GM18526 (cell line): ENCODE results near the gene CELF1.

ENCODE experiments used
- POLR2A ChIP-seq: IDR thresholded peaks from 3 replicates; pipeline ENCODE4 v1.6.1; 2011; ENCODE audit not compliant: insufficient read length; ENCODE audit errors: extremely low read depth

The CELF1 gene

GRCh38 chr11:47560426-47560825 lies 7.5 kb upstream of the CELF1 start:
- no peak for TF ChIP-seq POLR2A

GRCh38 chr11:47558695-47559094 lies 5.8 kb upstream of the CELF1 start:
- TF ChIP-seq POLR2A = no peak

- no peak for TF ChIP-seq POLR2A
Measured at GRCh38 chr11:47553406-47553743, 443 bp upstream of the CELF1 start.

- no peak for TF ChIP-seq POLR2A
Measured at GRCh38 chr11:47552056-47552565, 821 bp downstream of the CELF1 start.

- no peak for TF ChIP-seq POLR2A
Measured at GRCh38 chr11:47551086-47551485, 1.8 kb downstream of the CELF1 start.

- TF ChIP-seq POLR2A = no peak
Measured at GRCh38 chr11:47550288-47551047, 2.5 kb downstream of the CELF1 start.

GRCh38 chr11:47545298-47545697 lies 7.6 kb downstream of the CELF1 start:
- no peak for TF ChIP-seq POLR2A

GRCh38 chr11:47541070-47541469 lies 11.9 kb downstream of the CELF1 start:
- no peak for TF ChIP-seq POLR2A

GRCh38 chr11:47539681-47540039 lies 13.3 kb downstream of the CELF1 start:
- TF ChIP-seq POLR2A = no peak

GRCh38 chr11:47538741-47539565 lies 14.0 kb downstream of the CELF1 start:
- no peak for TF ChIP-seq POLR2A

- TF ChIP-seq POLR2A = no peak
Measured at GRCh38 chr11:47536915-47537314, 16.0 kb downstream of the CELF1 start.

- no peak for TF ChIP-seq POLR2A
Measured at GRCh38 chr11:47534704-47535251, 18.2 kb downstream of the CELF1 start.

GRCh38 chr11:47533690-47534151 lies 19.2 kb downstream of the CELF1 start:
- TF ChIP-seq POLR2A = no peak

- no peak for TF ChIP-seq POLR2A
Measured at GRCh38 chr11:47532597-47533213, 20.2 kb downstream of the CELF1 start.

GRCh38 chr11:47531666-47532065 lies 21.3 kb downstream of the CELF1 start:
- TF ChIP-seq POLR2A = no peak
